Activated naive CD4-positive, alpha-beta T cell treated with anti-CD3 and anti-CD28 coated beads, Interleukin-2, amount 10 ng/mL, durations not matched to agents 7 days and 5 days (primary cell): ENCODE measurements around the gene CPSF4.
"Not testable (repeated sequence)": the region's sequence is repeated elsewhere in the genome, so short reads cannot be mapped to it uniquely, and the experiment has no call there.

Experiments
- CTCF ChIA-PET: fragments of 350-600 bp; sonication (Branson Sonifier 250); formaldehyde crosslinking; loops from one replicate; lab custom pipeline; 2021; ENCODE audit warnings: antibody characterized with exemption; lab: Charles Lee
- DNase-seq: peaks from one replicate; pipeline ENCODE4 v3.0.0-alpha.2; 2020
- H3K27ac Mint-ChIP-seq: one replicate; pipeline ENCODE4 v1.8.0; 2021; ENCODE audit warnings: mild to moderate bottlenecking, moderate library complexity, mixed read lengths
- H3K27me3 Mint-ChIP-seq: one replicate; pipeline ENCODE4 v1.8.0; 2021; ENCODE audit warnings: mild to moderate bottlenecking, mixed read lengths
- H3K36me3 Mint-ChIP-seq: one replicate; pipeline ENCODE4 v1.8.0; 2021; ENCODE audit warnings: mixed read lengths
- H3K4me1 Mint-ChIP-seq: one replicate; pipeline ENCODE4 v1.8.0; 2021; ENCODE audit warnings: mixed read lengths
- H3K4me3 Mint-ChIP-seq: one replicate; pipeline ENCODE4 v1.8.0; 2021; ENCODE audit warnings: mild to moderate bottlenecking, moderate library complexity, mixed read lengths
- H3K9me3 Mint-ChIP-seq: one replicate; pipeline ENCODE4 v1.8.0; 2021; ENCODE audit warnings: mixed read lengths

The CPSF4 gene

GRCh38 chr7:99419323-99420021, 19.3 kb upstream of the CPSF4 start:
- Mint-ChIP-seq H3K9me3 (no peaks in the 10 kb centered on the region), H3K4me3 (no peak overlapping the region), H3K27ac (no peak overlapping the region), H3K4me1 (peaks cover 2% of the 10 kb centered on the region), H3K36me3 (peaks cover 54% of the 10 kb centered on the region), H3K27me3 (no peaks in the 10 kb centered on the region)
- no peak for DNase-seq
- CTCF ChIA-PET, result no interaction called here

DNA sequence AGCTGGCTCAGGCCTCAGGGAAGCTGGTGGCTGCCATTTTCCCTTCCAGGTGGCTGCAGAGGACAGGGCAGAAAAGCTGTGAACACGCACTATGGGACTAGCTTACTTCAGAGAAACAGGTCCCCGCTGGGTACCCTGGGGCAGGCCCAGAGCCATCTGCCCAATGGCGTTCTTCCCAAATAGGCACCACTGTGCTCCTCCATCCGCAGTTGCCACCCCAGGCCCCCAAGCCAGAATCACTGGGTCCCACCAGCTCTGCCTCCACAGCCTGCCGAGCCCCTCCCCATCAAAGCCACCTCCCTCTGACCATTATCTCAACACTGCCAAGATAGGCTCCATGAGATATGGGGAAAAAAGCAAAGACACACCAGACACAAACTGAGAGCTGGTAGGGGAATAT, 18.5 kb upstream of the CPSF4 start:
- no peaks in the 10 kb centered on the region for H3K27me3 Mint-ChIP-seq
- peaks cover 2% of the 10 kb centered on the region for H3K4me1 Mint-ChIP-seq
- DNase-seq, result no peak
- no peak overlapping the region for H3K4me3 Mint-ChIP-seq
- CTCF ChIA-PET, result no interaction called here
- H3K27ac Mint-ChIP-seq, result no peak overlapping the region
- H3K36me3 Mint-ChIP-seq, result peaks cover 51% of the 10 kb centered on the region
- no peaks in the 10 kb centered on the region for H3K9me3 Mint-ChIP-seq

- Mint-ChIP-seq H3K4me3 (no peak overlapping the region), H3K27me3 (no peaks in the 10 kb centered on the region), H3K27ac (no peak overlapping the region), H3K36me3 (peaks cover 46% of the 10 kb centered on the region), H3K4me1 (peaks cover under 1% of the 10 kb centered on the region), H3K9me3 (no peaks in the 10 kb centered on the region)
- no peak for DNase-seq
- CTCF ChIA-PET, result no interaction called here
These were observed 17.8 kb upstream of the CPSF4 start for GRCh38 chr7:99420986-99421385.

GRCh38 chr7:99422186-99422585, 16.6 kb upstream of the CPSF4 start:
- no peaks in the 10 kb centered on the region for H3K4me1 Mint-ChIP-seq
- no peak overlapping the region for H3K27ac Mint-ChIP-seq
- no peak overlapping the region for H3K4me3 Mint-ChIP-seq
- H3K27me3 Mint-ChIP-seq, result no peaks in the 10 kb centered on the region
- H3K36me3 Mint-ChIP-seq, result peaks cover 37% of the 10 kb centered on the region
- no peak for DNase-seq
- no peaks in the 10 kb centered on the region for H3K9me3 Mint-ChIP-seq
- CTCF ChIA-PET, result interaction anchor here (0.6 kb wide), 1 partner anchor 11 kb away, joined by 4 read pairs; no protein-coding TSS in a partner anchor

DNA sequence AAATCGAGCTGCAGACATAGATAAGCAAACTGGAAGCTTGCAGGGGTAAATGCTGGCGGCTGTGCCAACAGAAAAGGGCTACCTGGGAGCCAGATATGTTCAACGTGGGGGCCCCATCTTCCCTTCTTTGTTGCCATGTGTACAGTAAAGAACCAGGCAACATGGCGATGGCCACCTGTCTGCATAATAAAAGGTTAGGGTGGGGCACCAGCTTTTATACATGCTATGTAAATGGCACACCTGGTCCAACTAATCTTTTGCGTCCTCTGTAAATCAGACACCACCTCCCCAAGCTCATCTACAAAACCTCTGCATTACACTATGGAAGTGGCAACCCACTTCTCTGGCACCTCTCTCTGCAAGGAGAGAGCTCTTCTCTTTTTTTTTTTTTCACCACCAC, 16.1 kb upstream of the CPSF4 start:
- CTCF ChIA-PET, result interaction anchor here (0.6 kb wide), 1 partner anchor 10 kb away, joined by 4 read pairs; no protein-coding TSS in a partner anchor
- H3K27ac Mint-ChIP-seq, result no peak overlapping the region
- no peak overlapping the region for H3K4me3 Mint-ChIP-seq
- H3K36me3 Mint-ChIP-seq, result peaks cover 33% of the 10 kb centered on the region
- H3K4me1 Mint-ChIP-seq, result no peaks in the 10 kb centered on the region
- H3K9me3 Mint-ChIP-seq, result no peaks in the 10 kb centered on the region
- H3K27me3 Mint-ChIP-seq, result no peaks in the 10 kb centered on the region
- no peak for DNase-seq

DNA sequence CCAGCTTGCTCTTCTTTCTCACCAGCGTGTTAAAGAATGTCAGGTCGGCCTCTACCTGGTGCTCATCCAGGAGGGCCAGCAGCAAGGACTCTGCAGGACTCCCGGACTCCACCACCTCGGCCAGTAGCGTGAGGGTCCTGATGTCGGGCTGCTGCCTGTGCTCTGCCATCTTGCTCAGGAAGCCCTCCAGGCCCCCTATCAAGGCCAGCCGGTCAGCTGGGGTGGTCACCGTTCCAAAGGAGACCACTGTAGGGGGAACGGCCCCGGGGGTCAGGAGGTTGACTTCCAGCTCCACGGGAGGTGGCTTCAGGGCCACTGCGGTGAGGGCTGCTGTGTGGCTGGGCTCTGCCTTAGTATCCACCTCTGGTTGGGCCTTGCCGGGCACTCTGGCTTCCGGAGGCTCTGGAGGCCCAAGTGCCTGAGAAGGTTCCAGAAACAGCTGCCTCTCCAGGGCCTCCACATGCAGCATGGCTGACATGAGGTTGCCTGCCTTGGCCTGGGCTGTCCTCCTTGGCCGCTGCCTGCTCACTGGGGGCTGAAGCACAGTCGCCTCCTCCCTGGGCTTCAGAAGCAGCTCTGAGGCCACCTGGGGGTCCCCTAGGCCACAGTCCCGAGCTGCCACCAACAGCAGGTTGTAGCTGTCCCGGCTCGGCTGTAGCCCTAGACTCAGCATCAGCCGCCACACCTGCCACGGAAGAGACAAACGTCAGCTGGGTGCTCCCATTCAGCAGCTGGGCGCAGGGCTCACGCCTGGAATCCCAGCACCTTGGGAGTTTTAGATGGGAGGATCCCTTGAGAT, 13.6 kb upstream of the CPSF4 start:
- CTCF ChIA-PET, result interaction anchor here (1.1 kb wide), 1 partner anchor 13 kb away, joined by 3 read pairs; no protein-coding TSS in a partner anchor
- H3K36me3 Mint-ChIP-seq, result peaks cover 34% of the 10 kb centered on the region
- H3K9me3 Mint-ChIP-seq, result no peaks in the 10 kb centered on the region
- H3K4me1 Mint-ChIP-seq, result peaks cover 9% of the 10 kb centered on the region
- no peak for DNase-seq
- H3K27me3 Mint-ChIP-seq, result no peaks in the 10 kb centered on the region
- H3K4me3 Mint-ChIP-seq, result no peak overlapping the region
- no peak overlapping the region for H3K27ac Mint-ChIP-seq

DNA sequence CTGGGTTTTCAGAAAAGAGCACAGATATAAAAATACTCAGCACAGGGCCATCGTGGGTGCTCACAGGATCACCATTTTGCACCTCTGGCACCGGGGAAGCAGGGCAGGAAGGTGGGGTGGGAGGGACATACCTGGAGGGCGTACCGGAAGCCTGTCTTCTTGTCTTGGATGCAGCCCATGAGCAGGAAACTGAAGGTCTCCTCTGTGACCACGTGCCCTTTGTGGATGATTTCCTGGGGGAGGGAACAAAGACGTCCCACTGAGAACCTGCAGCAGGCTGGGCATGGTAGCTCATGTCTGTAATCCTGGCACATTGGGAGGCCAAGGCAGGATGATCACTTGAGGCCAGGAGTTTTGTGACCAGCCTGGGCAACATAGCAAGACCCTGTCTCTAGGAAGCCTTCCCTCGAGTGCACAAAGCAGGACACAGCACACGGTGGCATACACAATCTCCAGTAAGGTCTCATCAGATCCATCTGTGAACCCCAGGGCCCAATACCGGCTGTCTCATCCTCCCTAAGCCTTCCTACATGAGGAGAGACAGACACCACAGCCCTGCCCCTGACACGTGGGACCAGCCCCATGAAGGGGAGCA, 9.7 kb upstream of the CPSF4 start:
- CTCF ChIA-PET, result no interaction called here
- H3K4me3 Mint-ChIP-seq, result no peak overlapping the region
- DNase-seq, result peak; percentile 62
- H3K4me1 Mint-ChIP-seq, result peaks cover 9% of the 10 kb centered on the region
- H3K27ac Mint-ChIP-seq, result peak overlapping the region; percentile 86
- H3K36me3 Mint-ChIP-seq, result peaks cover 30% of the 10 kb centered on the region
- H3K27me3 Mint-ChIP-seq, result no peaks in the 10 kb centered on the region
- H3K9me3 Mint-ChIP-seq, result no peaks in the 10 kb centered on the region

- Mint-ChIP-seq H3K27me3 (no peaks in the 10 kb centered on the region), H3K27ac (no peak overlapping the region), H3K4me3 (no peak overlapping the region), H3K4me1 (peaks cover 9% of the 10 kb centered on the region), H3K9me3 (no peaks in the 10 kb centered on the region), H3K36me3 (peaks cover 28% of the 10 kb centered on the region)
- no peak for DNase-seq
- CTCF ChIA-PET, result interaction anchor here (0.8 kb wide), 1 partner anchor 29 kb away, joined by 3 read pairs; no protein-coding TSS in a partner anchor
These were observed 9.0 kb upstream of the CPSF4 start for GRCh38 chr7:99429756-99430155.

GRCh38 chr7:99431756-99432540, 6.8 kb upstream of the CPSF4 start:
- Mint-ChIP-seq H3K4me1 (peaks cover 15% of the 10 kb centered on the region), H3K36me3 (peaks cover 27% of the 10 kb centered on the region)
- H3K9me3 Mint-ChIP-seq, H3K27ac Mint-ChIP-seq, DNase-seq, H3K27me3 Mint-ChIP-seq, CTCF ChIA-PET, H3K4me3 Mint-ChIP-seq: not testable (repeated sequence)

DNA sequence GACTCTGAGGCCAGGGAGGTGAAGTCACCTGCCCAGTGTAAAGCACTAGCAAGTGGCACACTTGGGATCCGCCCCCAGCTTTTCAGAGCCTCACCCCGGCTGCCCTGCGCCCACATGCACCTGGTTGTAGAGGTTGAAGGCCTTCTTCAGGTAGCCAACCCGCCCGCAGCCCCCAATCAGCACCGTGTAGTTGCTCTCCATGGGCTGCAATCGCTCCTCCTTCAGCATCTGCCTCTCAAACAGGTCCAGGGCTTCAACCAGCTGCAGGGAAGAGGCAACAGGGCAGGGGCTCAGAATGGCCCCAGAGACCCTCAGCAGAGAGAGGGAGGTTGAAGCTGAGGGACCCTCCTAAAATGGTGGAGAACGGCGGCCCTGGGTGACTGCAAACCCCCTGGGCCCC, 5.6 kb upstream of the CPSF4 start:
- H3K4me1 Mint-ChIP-seq, result peaks cover 21% of the 10 kb centered on the region
- H3K27me3 Mint-ChIP-seq, result no peaks in the 10 kb centered on the region
- no peak for DNase-seq
- H3K27ac Mint-ChIP-seq, result no peak overlapping the region
- H3K4me3 Mint-ChIP-seq, result no peak overlapping the region
- peaks cover 23% of the 10 kb centered on the region for H3K36me3 Mint-ChIP-seq
- no peaks in the 10 kb centered on the region for H3K9me3 Mint-ChIP-seq
- CTCF ChIA-PET, result interaction anchor here (0.6 kb wide), 1 partner anchor 11 kb away, joined by 4 read pairs; no protein-coding TSS in a partner anchor

DNA sequence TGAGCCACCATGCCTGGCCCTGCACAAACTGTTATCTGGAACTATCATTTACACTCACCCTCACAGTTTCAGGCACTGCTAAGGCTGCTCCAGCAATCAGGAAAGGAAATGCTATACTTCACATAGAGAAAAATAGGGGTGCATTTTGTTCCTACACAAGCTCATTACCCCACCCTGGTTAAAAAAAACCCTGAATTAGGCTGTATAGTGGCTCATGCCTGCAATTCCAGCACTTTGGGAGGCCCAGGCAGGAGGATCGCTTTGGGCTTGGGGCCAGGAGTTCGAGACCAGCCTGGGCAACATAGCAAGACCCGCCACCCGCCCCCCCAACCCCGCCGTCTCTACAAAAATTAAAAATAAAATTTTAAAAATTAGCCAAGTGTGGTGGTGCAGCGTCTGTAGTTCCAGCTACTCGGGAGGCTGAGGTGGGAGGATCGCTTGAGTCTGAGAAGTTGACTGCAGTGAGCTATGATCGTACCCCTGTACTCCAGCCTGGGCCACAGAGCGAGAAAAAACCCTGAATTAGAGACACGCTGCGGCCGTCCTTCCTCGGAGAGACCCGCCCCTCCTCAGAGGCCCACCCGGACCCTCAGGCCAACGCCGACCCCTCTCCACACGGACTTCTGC, 684 bp upstream of the CPSF4 start:
- H3K27me3 Mint-ChIP-seq, result no peaks in the 10 kb centered on the region
- no peak for DNase-seq
- H3K36me3 Mint-ChIP-seq, result peaks cover 18% of the 10 kb centered on the region
- H3K4me3 Mint-ChIP-seq, result peak overlapping the region; percentile 98
- peaks cover 38% of the 10 kb centered on the region for H3K4me1 Mint-ChIP-seq
- no peaks in the 10 kb centered on the region for H3K9me3 Mint-ChIP-seq
- peak overlapping the region; percentile 91 for H3K27ac Mint-ChIP-seq
- CTCF ChIA-PET, result no interaction called here

GRCh38 chr7:99440195-99440594, 1.5 kb downstream of the CPSF4 start:
- DNase-seq, result no peak
- no peaks in the 10 kb centered on the region for H3K27me3 Mint-ChIP-seq
- H3K36me3 Mint-ChIP-seq, result peaks cover 23% of the 10 kb centered on the region
- no peak overlapping the region for H3K27ac Mint-ChIP-seq
- H3K4me3 Mint-ChIP-seq, result peak overlapping the region; percentile 98
- CTCF ChIA-PET, result no interaction called here
- H3K9me3 Mint-ChIP-seq, result no peaks in the 10 kb centered on the region
- peaks cover 41% of the 10 kb centered on the region for H3K4me1 Mint-ChIP-seq

DNA sequence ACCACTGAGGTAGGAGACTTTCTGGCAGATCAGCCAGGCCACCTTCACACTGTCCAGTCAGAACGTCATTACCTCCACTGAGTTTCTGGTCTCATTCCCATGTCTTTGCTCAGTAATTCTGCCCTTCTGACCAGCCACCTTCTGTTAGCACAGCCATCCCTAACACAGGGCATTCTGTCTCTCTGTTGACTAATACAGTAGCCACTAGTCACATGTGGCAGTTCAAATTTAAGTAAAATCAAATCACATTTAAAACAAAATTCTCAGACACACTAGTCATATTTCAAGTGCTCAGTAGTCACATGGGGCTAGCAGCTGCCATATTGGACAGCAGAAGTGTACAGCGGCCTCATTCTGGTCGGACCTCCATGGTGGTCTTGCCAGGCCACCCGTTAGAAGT, 7.4 kb downstream of the CPSF4 start:
- H3K36me3 Mint-ChIP-seq, result peaks cover 41% of the 10 kb centered on the region
- H3K27me3 Mint-ChIP-seq, result no peaks in the 10 kb centered on the region

More for the DNA sequence above, 7.4 kb downstream of the CPSF4 start:
- no peak for DNase-seq
- no peak overlapping the region for H3K4me3 Mint-ChIP-seq
- CTCF ChIA-PET, result no interaction called here
- H3K9me3 Mint-ChIP-seq, result no peaks in the 10 kb centered on the region
- peaks cover 9% of the 10 kb centered on the region for H3K4me1 Mint-ChIP-seq
- H3K27ac Mint-ChIP-seq, result no peak overlapping the region
